Fibroblast of the aortic adventitia (primary cell): ENCODE data around the gene GALNT11. TPM values are rescaled to one million over a fixed set of nuclear protein-coding genes. Genes with fewer than 3 reads are reported as not detected.

Experiments used
- DNase-seq: peaks from one replicate; pipeline ENCODE4 v3.0.0-alpha.2; 2010; ENCODE audit warnings: low read depth
- H3K4me3 ChIP-seq: 2 replicates; pipeline ENCODE4 v1.5.1; 2011; ENCODE audit warnings: low read depth, mild to moderate bottlenecking, control low read depth, low read length, moderate library complexity
- total RNA-seq: library from RNA; depleted of rRNA; stranded (reverse); fragments of >200 nt; gene quantifications from 2 replicates; pipeline ENCODE4 v1.2.3, GENCODE V29; 2012; ENCODE audit warnings: low replicate concordance
- TF ChIP-seq, protein P1 (sequence below): IDR thresholded peaks from 2 replicates; pipeline ENCODE4 v1.5.1; 2011; ENCODE audit warnings: mild to moderate bottlenecking, low read length, control low read depth, inconsistent platforms; ENCODE audit not compliant: insufficient read depth

The GALNT11 gene
- total RNA-seq, 1 donor, result 40.0 TPM

DNA sequence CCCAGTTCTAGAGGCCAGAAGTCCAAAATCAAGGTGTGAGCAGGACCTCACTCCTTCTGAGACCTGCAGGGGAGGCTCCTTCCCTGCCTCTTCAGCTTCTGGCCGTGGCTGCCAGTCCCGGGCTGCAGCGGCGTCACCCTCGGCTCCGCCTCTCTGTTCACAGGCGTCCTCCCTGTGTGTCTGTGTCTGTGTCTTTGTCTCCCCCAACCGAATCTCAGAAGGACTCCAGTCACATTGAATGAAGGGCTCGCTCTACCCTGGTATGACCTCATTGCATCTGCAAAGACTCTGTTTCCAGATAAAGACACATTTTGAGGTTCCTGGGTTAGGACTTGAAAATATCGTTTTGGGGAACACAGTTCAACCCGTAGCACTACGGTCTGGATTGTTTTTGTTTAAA is 33.1 kb upstream of the GALNT11 start:
- TF ChIP-seq, protein P1, sequence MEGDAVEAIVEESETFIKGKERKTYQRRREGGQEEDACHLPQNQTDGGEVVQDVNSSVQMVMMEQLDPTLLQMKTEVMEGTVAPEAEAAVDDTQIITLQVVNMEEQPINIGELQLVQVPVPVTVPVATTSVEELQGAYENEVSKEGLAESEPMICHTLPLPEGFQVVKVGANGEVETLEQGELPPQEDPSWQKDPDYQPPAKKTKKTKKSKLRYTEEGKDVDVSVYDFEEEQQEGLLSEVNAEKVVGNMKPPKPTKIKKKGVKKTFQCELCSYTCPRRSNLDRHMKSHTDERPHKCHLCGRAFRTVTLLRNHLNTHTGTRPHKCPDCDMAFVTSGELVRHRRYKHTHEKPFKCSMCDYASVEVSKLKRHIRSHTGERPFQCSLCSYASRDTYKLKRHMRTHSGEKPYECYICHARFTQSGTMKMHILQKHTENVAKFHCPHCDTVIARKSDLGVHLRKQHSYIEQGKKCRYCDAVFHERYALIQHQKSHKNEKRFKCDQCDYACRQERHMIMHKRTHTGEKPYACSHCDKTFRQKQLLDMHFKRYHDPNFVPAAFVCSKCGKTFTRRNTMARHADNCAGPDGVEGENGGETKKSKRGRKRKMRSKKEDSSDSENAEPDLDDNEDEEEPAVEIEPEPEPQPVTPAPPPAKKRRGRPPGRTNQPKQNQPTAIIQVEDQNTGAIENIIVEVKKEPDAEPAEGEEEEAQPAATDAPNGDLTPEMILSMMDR, result no peak
- peak; percentile 21 for DNase-seq
- no peak overlapping the region for H3K4me3 ChIP-seq

DNA sequence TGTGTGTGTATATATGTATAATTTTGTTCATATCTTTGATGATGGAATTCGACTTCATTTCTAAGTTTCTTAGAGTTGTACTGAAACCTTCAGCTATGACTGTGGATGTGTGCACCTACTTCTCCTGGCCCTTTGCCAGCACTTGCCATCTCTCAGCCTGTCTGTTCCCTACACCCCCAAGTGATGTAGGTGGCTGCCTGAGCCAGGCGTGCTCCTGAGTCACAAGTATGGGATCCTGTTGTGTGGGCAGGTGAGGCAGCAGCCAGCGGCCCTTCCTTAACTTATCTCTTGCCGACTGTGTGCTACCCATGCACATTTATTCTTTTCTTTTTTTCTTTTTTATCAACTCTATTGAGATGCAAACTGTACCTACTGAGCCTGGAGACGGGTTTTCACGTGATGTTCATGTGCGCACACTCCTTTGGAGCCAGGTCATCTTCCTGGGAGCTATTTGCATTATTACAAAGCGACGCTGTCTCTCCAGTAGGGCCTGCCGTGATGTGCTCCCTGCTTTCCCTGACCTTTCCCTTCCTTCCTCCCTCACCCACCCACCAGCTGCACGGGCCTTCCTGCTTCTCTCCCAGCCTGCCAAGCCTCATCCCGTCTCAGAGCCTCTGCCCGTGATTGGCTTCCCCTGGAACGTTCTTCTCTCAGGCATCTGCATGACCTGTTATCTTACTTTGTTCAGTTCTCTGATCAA is 31.3 kb upstream of the GALNT11 start:
- TF ChIP-seq, protein P1, result no peak
- DNase-seq, result no peak
- H3K4me3 ChIP-seq, result no peak overlapping the region

DNA sequence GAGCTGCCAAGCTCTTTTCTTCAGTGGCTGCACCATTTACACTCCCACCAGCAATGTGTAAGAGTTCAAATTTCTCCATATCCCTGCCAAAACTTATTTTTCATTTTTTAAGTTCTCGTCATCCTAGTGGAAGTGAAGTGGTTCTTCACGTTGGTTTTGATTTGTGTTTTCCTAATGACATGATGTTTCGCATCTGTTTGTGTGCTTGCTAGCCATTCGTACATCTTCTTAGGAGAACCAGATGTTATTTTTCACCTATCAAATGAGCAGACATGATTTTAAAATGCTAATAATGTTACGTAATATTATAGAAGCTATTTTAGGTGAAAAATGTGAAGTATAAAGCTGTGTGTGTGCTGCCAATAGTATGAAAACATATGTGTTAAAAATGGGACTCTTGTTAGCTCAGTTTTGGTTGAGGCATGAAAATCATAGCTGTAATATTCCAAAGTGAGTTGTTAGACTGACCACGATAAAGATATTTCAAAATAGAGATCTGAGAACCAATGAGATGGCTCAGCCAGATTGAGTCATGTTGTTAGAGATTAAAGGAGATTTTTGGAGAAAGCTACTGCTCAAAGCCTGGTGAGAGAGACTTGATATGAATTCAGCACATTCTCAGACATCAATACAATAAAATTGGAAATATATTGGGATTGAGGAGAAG is 25.9 kb upstream of the GALNT11 start:
- TF ChIP-seq, protein P1, result no peak

DNA sequence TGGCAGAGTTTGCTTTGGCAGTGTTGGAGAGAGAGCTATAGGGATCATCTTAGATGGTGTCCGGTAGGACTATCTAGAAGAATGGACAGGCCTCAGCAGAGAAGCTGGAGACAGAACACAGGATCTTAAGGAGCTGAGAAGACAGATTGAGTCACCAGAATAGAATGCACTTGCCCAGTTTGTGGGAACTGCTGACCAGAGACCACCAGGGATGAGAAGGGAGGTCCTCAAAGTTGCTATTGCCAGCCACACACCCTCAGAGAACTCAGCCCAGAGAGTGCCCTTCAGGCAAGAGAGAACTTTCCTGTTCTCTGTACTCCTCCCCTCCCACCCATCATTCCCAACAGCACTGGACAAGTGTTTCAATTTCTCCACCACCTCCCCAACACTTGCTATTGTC is 25.3 kb upstream of the GALNT11 start:
- TF ChIP-seq, protein P1, result no peak
- peak; percentile 15 for DNase-seq
- H3K4me3 ChIP-seq, result no peak overlapping the region

More for the DNA sequence above, 25.9 kb upstream of the GALNT11 start:
- H3K4me3 ChIP-seq, result no peak overlapping the region
- DNase-seq, result peak; percentile 63

DNA sequence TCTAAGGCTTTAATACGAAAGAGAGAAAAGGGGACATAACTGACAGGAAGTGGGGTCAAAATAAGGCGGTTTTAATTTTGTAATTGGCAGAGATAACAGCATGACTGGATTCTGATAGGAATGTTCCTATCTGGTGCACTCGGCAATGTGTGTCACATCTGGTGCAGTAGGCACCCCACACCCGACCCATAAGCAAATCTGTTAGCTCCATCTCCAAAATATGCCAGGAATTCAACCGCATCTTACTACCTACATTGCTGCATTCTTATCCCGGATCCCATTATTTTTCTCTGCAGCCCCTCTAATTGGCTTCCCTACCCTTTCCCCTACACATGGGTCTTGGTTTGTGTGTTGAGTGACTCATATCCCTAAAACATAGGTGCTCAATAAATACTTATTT is 19.1 kb upstream of the GALNT11 start:
- no peak overlapping the region for H3K4me3 ChIP-seq
- TF ChIP-seq, protein P1, result no peak
- DNase-seq, result peak; percentile 46

DNA sequence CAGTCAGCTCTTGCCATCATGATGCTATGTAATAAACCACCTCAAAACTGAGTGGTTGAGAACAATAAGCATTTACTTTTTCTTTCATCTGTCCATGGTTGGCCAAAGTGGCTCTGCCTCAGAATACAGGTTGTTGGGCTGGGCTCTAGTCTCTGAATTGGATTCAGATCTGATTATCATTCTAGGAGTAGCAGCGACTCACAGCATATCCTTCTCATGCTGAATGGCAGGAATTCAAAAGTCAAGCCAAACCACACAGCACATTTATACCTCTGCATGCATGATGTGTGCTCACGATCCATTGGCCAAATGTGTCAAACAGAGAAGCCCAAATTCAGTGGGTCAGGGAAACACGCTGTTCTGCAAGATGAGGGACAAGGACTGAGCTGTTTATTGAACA is 13.6 kb upstream of the GALNT11 start:
- DNase-seq, result peak; percentile 33
- TF ChIP-seq, protein P1, result no peak

More for the DNA sequence above, 13.6 kb upstream of the GALNT11 start:
- no peak overlapping the region for H3K4me3 ChIP-seq
